Central memory CD4-positive, alpha-beta T cell (primary cell): Measurements from ENCODE around the gene TRIM46.
"Not testable (repeated sequence)": the region's sequence is repeated elsewhere in the genome, so short reads cannot be mapped to it uniquely, and the experiment has no call there.

Source experiments
- DNase-seq: peaks from one replicate; pipeline ENCODE4 v3.0.0; 2022

TRIM46 gene

DNA sequence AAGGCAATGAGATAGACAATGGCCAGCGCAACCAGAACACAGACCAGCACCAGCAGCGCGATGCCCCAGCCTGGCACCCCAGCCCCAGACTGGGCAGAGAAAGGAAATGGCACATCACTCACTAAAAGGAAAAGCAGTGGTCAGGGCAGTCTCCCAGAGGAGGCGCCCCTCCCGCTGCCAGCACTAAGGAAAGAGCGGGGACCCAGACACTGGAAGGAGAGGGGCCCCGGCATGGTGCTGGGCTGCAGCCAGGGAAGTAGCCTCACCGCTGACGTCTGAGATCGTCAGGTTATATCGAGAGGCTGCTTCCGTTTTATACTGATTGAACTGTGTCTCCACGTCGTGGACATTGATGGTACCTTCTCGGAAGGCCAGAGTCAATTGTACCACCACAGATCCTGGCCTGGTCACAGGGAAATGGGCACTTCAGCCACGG, 13.8 kb downstream of the TRIM46 start:
- no peak for DNase-seq

- no peak for DNase-seq
Measured at GRCh38 chr1:155188268-155188667, 14.6 kb downstream of the TRIM46 start.

DNA sequence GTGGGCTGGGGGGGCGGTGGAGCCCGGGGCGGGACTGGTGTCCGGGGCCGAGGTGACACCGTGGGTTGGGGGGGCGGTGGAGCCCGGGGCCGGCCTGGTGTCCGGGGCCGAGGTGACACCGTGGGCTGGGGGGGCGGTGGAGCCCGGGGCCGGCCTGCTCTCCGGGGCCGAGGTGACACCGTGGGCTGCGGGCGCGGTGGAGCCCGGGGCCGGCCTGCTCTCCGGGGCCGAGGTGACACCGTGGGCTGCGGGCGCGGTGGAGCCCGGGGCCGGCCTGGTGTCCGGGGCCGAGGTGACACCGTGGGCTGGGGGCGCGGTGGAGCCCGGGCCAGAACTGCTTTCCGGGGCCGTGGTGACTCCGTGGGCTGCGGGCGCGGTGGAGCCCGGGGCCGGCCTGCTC, 16.3 kb downstream of the TRIM46 start:
- DNase-seq: not testable (repeated sequence)

GRCh38 chr1:155191904-155192303, 18.3 kb downstream of the TRIM46 start:
- DNase-seq: no peak

GRCh38 chr1:155192346-155193274, 19.0 kb downstream of the TRIM46 start:
- peak; percentile 25 for DNase-seq

DNA sequence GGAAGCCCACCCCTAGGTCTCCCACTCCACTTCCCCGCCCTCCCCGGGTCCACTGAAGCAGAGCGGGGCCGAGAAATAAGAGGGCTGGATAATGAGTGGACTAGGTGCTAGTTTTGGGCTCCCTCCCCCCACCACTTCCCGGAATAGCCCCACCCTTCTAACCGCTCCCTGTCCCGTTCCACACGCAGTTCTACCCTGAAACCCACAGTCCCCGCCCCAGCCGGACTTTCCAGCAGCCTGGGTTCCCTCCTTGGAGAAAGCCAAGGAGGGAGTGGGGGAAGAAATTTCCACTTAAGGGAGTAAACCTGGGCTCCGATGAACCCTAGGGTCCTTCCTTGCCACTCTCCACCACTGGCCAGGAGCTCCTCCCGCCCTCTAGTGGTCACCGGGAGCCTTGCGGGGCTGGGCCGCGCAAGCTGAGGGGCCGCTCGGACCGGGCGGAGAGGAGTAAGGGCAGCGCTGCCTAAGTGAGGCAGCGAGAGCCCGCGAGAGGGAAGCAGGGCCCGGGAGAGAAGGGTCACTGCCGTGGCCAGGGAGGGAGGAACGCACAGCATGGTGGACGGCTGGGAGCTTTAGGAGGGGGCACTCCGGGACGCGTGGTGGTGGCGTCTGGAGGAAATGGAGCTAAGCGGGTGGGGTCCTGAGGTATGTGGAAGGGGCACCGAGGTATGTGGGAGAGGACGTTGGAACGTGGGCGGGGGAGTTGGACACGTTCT, 19.8 kb downstream of the TRIM46 start:
- peak; percentile 55 for DNase-seq

GRCh38 chr1:155193991-155194240, 20.3 kb downstream of the TRIM46 start:
- DNase-seq: not testable (repeated sequence)

- no peak for DNase-seq
Measured at GRCh38 chr1:155195201-155196102, 21.8 kb downstream of the TRIM46 start.

- no peak for DNase-seq
Measured at GRCh38 chr1:155196103-155196892, 22.6 kb downstream of the TRIM46 start.

DNA sequence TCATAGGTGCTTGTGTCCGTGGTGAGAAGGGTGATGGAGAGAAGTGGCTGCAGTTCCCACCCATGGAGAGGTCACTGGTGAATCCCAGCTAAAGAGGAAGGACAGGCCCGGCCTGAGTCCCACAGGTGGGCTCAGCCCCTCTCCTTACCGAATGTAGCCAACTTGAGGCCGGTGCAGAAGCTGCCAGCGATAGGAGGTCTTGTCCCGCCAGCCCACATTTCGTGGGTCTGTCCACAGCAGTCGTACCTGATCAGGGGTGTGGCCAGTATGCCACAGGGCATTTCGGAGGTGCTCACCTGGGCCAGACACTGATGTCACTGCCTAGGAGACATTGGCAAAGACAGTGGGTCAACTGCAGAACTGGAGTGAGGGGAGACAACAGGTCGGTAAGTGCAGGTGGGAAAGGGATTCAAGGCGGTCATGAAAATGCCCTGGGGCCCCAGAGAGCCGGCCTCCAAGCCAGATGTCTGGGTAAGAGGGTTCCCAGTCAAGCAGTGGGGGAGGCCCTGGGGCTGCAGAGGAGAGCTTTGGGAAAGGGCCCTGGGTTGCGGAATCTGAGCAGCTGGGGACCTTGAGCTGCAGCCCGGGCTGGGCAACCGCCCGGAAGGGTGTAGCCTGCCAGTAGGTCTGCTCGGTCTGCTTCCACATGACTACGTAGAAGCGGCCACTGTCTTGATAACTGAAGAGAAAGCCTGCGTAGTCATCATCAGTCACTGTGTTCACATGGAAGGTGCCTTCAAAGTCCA, 23.4 kb downstream of the TRIM46 start:
- DNase-seq: no peak

DNA sequence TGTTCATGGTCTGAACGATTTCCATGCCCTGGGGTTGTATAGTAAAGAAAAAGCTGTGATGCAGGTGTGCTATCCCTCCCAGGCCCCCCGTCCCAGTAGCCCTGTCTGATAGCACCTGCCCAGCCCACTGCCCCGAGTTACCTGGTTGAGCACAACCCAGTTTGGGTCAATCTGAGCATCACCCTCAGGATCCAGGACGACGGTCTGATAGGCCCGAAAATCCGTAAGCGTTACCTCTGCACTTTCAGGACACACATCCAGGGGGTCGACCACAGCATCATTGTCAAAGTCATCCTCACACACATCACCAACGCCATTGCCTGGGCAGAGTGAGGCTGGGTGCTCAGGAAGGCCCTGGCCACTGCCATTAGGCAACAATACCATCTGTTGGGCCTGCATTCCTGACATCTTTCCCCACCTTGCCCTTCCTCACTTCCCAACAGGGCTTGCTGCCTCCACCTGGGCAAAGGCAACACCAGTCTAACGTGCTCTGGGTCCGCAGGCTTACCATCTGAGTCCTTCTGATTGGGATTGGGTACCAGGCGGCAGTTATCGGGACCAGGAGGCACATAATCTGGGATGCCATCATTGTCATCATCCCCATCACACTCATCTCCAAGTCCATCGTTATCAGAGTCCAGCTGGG, 24.4 kb downstream of the TRIM46 start:
- DNase-seq: no peak

DNA sequence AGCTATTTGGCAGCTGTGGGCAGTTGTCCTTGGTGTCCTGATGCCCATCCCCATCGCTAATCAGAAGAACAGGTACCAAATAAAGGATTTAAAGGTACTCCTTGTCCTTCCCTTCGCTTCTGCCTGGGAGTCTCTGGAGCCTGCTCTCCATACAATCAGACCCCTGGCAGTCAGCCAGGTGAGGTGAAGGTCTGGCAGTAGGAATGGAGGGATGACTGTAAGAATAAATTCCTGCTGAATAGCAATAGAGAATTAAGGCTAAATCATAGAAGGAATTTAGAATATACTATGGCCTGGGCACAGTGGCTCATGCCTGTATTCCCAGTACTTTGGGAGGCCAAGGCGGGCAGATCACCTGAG, 24.9 kb downstream of the TRIM46 start:
- no peak for DNase-seq

- no peak for DNase-seq
Measured at GRCh38 chr1:155199792-155200191, 26.1 kb downstream of the TRIM46 start.

DNA sequence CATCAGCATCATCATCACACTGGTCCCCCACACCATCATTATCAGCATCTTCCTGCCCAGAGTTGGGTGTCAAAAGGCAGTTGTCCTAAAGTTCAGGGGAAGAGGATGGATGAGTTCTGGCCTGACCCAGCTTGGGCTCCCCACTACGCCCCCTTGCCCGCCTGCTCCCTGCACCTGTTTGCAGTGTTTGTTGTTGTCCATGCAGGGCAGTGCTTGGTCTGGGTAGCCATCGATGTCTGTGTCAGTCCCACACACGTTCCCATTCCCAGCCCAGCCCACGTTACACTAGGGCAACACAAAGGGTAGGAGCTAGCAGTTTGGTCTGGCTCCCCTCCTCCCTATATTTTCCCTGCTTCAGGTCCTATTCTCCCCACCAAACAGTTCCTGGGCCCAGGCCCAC, 27.3 kb downstream of the TRIM46 start:
- no peak for DNase-seq

DNA sequence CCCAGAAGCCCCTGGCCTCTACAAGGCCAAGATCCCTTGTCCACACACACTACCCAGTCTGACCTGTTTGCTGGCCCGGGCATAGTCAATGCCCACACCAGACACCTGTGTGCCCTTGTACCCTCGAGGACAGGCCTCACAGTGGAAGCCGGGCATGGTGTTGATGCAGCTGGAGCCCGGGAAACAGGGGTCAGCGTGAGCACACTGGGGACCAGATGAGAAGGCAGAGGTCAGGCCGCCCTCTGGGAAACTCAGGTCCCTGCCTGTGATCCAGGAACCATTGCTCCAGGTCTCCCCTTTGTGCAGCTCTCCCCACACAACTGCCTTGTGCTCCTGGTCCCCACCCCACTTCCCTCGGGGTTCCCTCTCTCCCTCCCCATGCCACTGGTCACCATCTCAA, 28.5 kb downstream of the TRIM46 start:
- no peak for DNase-seq

- no peak for DNase-seq
Measured at GRCh38 chr1:155202731-155203515, 29.3 kb downstream of the TRIM46 start.

DNA sequence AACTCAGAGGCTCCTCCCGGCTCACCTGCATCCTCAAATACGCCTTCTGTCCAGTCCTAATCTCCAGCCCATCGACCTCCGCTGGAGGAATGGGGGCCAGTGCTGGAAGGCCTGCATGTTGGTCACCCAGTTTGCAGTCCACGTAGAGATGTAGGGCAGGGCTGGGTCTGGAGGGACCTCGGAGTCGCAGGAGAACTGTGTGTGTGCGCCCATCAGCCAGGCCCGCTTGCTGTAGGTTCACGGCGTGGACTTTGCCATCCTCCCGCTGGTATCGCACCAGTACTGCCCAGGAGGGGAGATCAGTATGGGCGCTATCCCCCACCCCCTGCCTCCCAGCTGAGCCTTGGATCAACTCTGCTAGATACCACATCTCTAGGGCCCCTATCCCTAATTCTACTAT, 31.4 kb downstream of the TRIM46 start:
- DNase-seq: no peak

DNA sequence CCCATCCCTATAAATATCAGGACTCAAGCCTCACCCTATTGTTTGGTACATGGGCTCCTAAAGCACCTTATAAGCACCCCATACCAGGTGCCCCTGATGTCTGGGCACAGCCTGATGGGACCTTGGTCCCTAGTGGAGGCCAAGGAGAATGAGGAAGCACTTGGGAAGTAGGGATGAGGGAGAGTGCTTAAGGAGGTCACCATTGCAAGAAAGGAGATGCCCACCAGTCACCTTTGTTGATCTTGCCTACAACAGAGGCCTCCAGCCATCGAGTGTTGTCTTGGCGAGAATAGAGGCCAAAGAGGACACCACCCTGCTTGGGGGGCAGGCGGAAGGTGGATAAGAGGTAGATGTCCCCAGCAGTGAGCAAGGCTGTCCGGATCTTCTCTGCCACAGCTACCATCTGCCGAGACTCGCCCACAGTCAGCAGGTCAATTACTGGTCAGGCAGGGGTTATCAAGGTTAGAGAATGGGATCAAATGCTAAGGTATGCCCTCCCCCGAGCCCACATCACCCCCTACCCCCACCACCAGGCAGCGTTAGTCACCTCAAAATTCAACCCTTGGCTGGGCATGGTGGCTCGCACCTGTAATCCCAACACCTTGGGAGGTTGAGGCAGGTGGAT, 32.4 kb downstream of the TRIM46 start:
- no peak for DNase-seq

GRCh38 chr1:155206891-155207805, 33.5 kb downstream of the TRIM46 start:
- peak; percentile 84 for DNase-seq
